Measurements from ENCODE around the gene GORASP1. TPM values are rescaled to one million over a fixed set of nuclear protein-coding genes. Genes with fewer than 3 reads are reported as not detected.

The GORASP1 gene
- total and polyA plus RNA-seq, 2 experiments from 2014 or later, result 10.3 to 38.3 TPM

- no peak for TF ChIP-seq ZNF462 (CRISPR knock-in tag; IDR thresholded peaks at IDR 0.05)
- no peak for TF ChIP-seq ETS1 (IDR thresholded peaks at IDR 0.05)
- no peak for TF ChIP-seq POLR2AphosphoS5 (IDR thresholded peaks at IDR 0.05; ENCODE audit: low read depth)
These were observed 49.0 kb upstream of the GORASP1 start (continued) for GRCh38 chr3:39156421-39156820.

- H3K27me3 Mint-ChIP-seq (ENCODE audit: insufficient read depth, low read depth, poor library complexity), result peaks cover 23% of the 10 kb centered on the region
- peaks cover 41% of the 10 kb centered on the region for H3K4me1 ChIP-seq (ENCODE audit: insufficient read depth)
- DNase-seq (ENCODE audit: low spot score) (peak; percentile 97), ATAC-seq (peak; percentile 59)
- peak overlapping the region; percentile 91 for H3K4me3 Mint-ChIP-seq
- H3K9me2 ChIP-seq (ENCODE audit: insufficient read depth), result no peaks in the 10 kb centered on the region
- no peaks in the 10 kb centered on the region; the same call in 1 of the 2 replicates for H4K20me1 ChIP-seq (replicated peaks; ENCODE audit: insufficient read depth)
- H3K36me3 ChIP-seq (ENCODE audit: insufficient read depth), result no peaks in the 10 kb centered on the region
- no peaks in the 10 kb centered on the region; the same call in 2 of the 3 replicates for H3K9me3 Mint-ChIP-seq
- H3K4me1 Mint-ChIP-seq, result peaks cover 62% of the 10 kb centered on the region
- peak overlapping the region; percentile 87 for H3K4me3 ChIP-seq
- H3K79me2 ChIP-seq (replicated peaks; ENCODE audit: insufficient read depth), result peaks cover 18% of the 10 kb centered on the region
- H3K27ac Mint-ChIP-seq, result peak overlapping the region; percentile 97
- H3K4me2 ChIP-seq, result peak overlapping the region; percentile 99
- H3F3A ChIP-seq (replicated peaks; ENCODE audit: low read depth), result peaks cover 11% of the 10 kb centered on the region
- peak overlapping the region; percentile 94 for H3K27ac ChIP-seq (ENCODE audit: low read depth)
- peak overlapping the region; percentile 78 for H2AFZ ChIP-seq
- no peaks in the 10 kb centered on the region for H3K27me3 ChIP-seq (ENCODE audit: insufficient read depth)
- H3K36me3 Mint-ChIP-seq (ENCODE audit: low read depth), result no peaks in the 10 kb centered on the region
- TF ChIP-seq CREB1 (CRISPR knock-in tag; IDR thresholded peaks at IDR 0.05; ENCODE audit: low read depth) (peak; percentile 59), POLR2AphosphoS5 (IDR thresholded peaks at IDR 0.05; ENCODE audit: low read depth) (peak; percentile 80), NANOG (IDR thresholded peaks at IDR 0.05; ENCODE audit: borderline replicate concordance) (no peak), CTCF (conservative IDR thresholded peaks at IDR 0.05; ENCODE audit: low read depth in 2 of 2) (0 out of 4 replicates have a peak, but pooled peaks of 1 of the 2 experiments have one; percentile 12)
These were observed 47.0 kb upstream of the GORASP1 start for GRCh38 chr3:39154280-39155021.
